ENCODE measurements around the gene TRIM26. TPM values are rescaled to one million over a fixed set of nuclear protein-coding genes. Genes with fewer than 3 reads are reported as not detected.

Gene TRIM26
- total and polyA plus RNA-seq, 2 donors (not counting 3 experiments of a cell fraction or from before 2014, with no cell fraction given) = 30.4 to 34.5 TPM

DNA sequence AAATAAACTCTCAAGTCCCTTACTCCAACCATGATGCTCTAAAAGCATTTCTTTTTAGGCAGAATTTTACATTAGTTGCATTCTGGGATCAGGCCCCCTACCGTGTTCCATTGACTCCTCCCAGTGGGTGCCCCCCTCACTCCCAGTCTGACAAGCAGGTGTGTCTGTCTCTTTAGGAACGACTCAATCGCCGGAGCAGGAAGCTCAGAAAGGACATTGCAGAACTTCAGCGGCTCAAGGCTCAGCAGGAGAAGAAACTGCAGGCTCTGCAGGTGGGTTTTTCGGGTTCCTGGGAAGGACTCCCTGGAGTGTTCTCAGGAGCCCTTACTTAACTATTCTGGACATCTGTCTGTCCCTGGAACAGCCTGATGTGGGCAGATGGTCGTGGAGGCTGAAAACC is 67.4 kb downstream of the TRIM26 start:
- Histone ChIP-seq H3K9me3 (replicated peaks; ENCODE audit: control insufficient read depth, insufficient read depth, low read length) (no peaks in the 10 kb centered on the region), H3K4me1 (ENCODE audit: control insufficient read depth, extremely low read depth, insufficient read depth, low read length) (no peaks in the 10 kb centered on the region), H3K27me3 (ENCODE audit: control insufficient read depth in 2 of 2, insufficient read depth in 2 of 2, low read length in 2 of 2) (peaks cover 18 to 39% of the 10 kb centered on the region in 2 experiments), H2AFZ (ENCODE audit: low read depth, low read length) (no peak overlapping the region), H3K4me2 (ENCODE audit: insufficient read depth, low read length) (no peak overlapping the region), H4K20me1 (replicated peaks; ENCODE audit: control insufficient read depth, extremely low read depth, insufficient read depth, low read length) (no peaks in the 10 kb centered on the region), H3K36me3 (ENCODE audit: control insufficient read depth in 2 of 2, extremely low read depth in 1 of 2, insufficient read depth in 2 of 2, low read length in 2 of 2) (no peaks in the 10 kb centered on the region), H3K9me1 (replicated peaks; ENCODE audit: control insufficient read depth, extremely low read depth, insufficient read depth, low read length) (no peaks in the 10 kb centered on the region), H3K9ac (replicated peaks; ENCODE audit: extremely low read depth, insufficient read depth, low read length) (no peak overlapping the region), H3K79me2 (ENCODE audit: control insufficient read depth, insufficient read depth, low read length) (no peaks in the 10 kb centered on the region), H3K4me3 (replicated peaks in 1 of 3; ENCODE audit: insufficient read depth in 1 of 3, low read depth in 1 of 3, low read length in 3 of 3) (no peak overlapping the region), H3K27ac (ENCODE audit: insufficient read depth, low read depth, low read length) (no peak overlapping the region)
- TF ChIP-seq, protein P1, sequence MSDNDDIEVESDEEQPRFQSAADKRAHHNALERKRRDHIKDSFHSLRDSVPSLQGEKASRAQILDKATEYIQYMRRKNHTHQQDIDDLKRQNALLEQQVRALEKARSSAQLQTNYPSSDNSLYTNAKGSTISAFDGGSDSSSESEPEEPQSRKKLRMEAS (IDR thresholded peaks at IDR 0.05; ENCODE audit: insufficient read depth, insufficient read length) = no peak
- TF ChIP-seq FOS (IDR thresholded peaks at IDR 0.05; ENCODE audit: borderline replicate concordance, insufficient read depth, low read length) = no peak
- no peak for TF ChIP-seq JUN (IDR thresholded peaks at IDR 0.05; ENCODE audit: borderline replicate concordance, insufficient read depth, insufficient read length, low read depth)
- TF ChIP-seq MYC (IDR thresholded peaks at IDR 0.05; ENCODE audit: low read depth, low read length) = no peak
- no peak for TF ChIP-seq EZH2 (IDR thresholded peaks at IDR 0.05; ENCODE audit: borderline replicate concordance, low read depth, low read length, severe bottlenecking)
- TF ChIP-seq POLR2AphosphoS5 (IDR thresholded peaks at IDR 0.05; ENCODE audit: insufficient read depth, low read depth, low read length) = no peak
- no peak for TF ChIP-seq POLR2A (IDR thresholded peaks at IDR 0.05; ENCODE audit: low read depth, low read length)
- no peak for TF ChIP-seq GATA2 (IDR thresholded peaks at IDR 0.05; ENCODE audit: insufficient read depth, insufficient read length, low read depth, low read length)
- TF ChIP-seq, protein P2, sequence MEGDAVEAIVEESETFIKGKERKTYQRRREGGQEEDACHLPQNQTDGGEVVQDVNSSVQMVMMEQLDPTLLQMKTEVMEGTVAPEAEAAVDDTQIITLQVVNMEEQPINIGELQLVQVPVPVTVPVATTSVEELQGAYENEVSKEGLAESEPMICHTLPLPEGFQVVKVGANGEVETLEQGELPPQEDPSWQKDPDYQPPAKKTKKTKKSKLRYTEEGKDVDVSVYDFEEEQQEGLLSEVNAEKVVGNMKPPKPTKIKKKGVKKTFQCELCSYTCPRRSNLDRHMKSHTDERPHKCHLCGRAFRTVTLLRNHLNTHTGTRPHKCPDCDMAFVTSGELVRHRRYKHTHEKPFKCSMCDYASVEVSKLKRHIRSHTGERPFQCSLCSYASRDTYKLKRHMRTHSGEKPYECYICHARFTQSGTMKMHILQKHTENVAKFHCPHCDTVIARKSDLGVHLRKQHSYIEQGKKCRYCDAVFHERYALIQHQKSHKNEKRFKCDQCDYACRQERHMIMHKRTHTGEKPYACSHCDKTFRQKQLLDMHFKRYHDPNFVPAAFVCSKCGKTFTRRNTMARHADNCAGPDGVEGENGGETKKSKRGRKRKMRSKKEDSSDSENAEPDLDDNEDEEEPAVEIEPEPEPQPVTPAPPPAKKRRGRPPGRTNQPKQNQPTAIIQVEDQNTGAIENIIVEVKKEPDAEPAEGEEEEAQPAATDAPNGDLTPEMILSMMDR (IDR thresholded peaks at IDR 0.05; ENCODE audit: extremely low read depth in 1 of 2, insufficient read depth in 1 of 2, low read depth in 1 of 2, low read length in 2 of 2) = no peak
- ChIA-PET CTCF (no interaction called here), POLR2A (no interaction called here)
- FAIRE-seq (no peak), DNase-seq (ENCODE audit: low read depth, low spot score) (no peak)
- intact Hi-C loops (cut with micrococcal nuclease) (no loop called here), dilution Hi-C loops (cut with MboI; ENCODE audit: extremely low pct_ligation_motif_present, low sequenced_read_pairs) (no loop called here)
- BruUV-seq (replicated peaks) = no TSS peak
